Activated T-helper 2 cell treated with anti-CD3 and anti-CD28 coated beads, Interferon-gamma antibody, Interleukin-2, Interleukin-4, amounts not matched to agents 10 μg/mL and 5 μg/mL and 100 μg/mL, durations not matched to agents 14 hours and 24 hours and 36 hours (primary cell): ENCODE data around the gene KRT37. TPM values are rescaled to one million over a fixed set of nuclear protein-coding genes. Genes with fewer than 3 reads are reported as not detected.
"Not testable (repeated sequence)": the region's sequence is repeated elsewhere in the genome, so short reads cannot be mapped to it uniquely, and the experiment has no call there.

Experiments
- DNase-seq: peaks from one replicate; pipeline ENCODE4 v3.0.0; 2021; ENCODE audit warnings: low spot score
- H3K27ac Mint-ChIP-seq: one replicate; pipeline ENCODE4 v1.8.0; 2021; ENCODE audit warnings: mixed read lengths
- H3K27me3 Mint-ChIP-seq: one replicate; pipeline ENCODE4 v1.8.0; 2021; ENCODE audit warnings: low read depth, mixed read lengths
- H3K36me3 Mint-ChIP-seq: one replicate; pipeline ENCODE4 v1.8.0; 2021; ENCODE audit warnings: low read depth, mixed read lengths
- H3K4me1 Mint-ChIP-seq: one replicate; pipeline ENCODE4 v1.8.0; 2021; ENCODE audit warnings: low read depth, mixed read lengths
- H3K4me3 Mint-ChIP-seq: one replicate; pipeline ENCODE4 v1.8.0; 2021; ENCODE audit warnings: low read depth, mild to moderate bottlenecking, moderate library complexity, mixed read lengths
- H3K9me3 Mint-ChIP-seq: one replicate; pipeline ENCODE4 v1.8.0; 2021; ENCODE audit warnings: mixed read lengths
- intact Hi-C: fragments of 100-400 bp; cut with micrococcal nuclease; formaldehyde crosslinking; loops from one replicate; pipeline ENCODE4 v1.15.1; 2023
- total RNA-seq: library from RNA; stranded (reverse); gene quantifications from 2 replicates; pipeline ENCODE4 v1.2.3, GENCODE V29; 2022

KRT37 gene
- total RNA-seq, 1 donor from 2014 or later = not detected

DNA sequence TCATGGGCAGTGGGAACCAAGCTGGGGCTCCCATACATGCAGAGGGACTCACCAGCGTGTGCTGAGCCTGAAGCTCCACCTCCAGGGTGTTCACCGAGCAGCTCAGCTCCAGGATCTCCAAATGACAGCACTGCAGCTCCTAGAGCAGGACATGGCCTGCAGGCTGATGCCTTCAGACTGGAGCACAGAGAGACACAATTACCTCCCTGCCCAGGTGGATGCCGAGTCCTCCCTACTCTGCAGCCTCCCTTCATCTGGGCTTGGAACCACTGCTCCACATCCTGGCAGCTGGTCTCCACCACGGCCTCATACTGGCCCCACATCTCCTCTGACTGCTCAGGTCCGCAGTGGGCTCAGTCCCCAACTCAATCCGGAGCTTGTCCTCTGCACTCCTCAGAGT is 24.6 kb upstream of the KRT37 start:
- Mint-ChIP-seq H3K27me3 (peaks cover 13% of the 10 kb centered on the region), H3K36me3 (no peaks in the 10 kb centered on the region), H3K4me1 (no peaks in the 10 kb centered on the region), H3K4me3 (no peak overlapping the region), H3K9me3 (no peaks in the 10 kb centered on the region), H3K27ac (no peak overlapping the region)
- intact Hi-C loops = no loop called here
- DNase-seq = no peak

DNA sequence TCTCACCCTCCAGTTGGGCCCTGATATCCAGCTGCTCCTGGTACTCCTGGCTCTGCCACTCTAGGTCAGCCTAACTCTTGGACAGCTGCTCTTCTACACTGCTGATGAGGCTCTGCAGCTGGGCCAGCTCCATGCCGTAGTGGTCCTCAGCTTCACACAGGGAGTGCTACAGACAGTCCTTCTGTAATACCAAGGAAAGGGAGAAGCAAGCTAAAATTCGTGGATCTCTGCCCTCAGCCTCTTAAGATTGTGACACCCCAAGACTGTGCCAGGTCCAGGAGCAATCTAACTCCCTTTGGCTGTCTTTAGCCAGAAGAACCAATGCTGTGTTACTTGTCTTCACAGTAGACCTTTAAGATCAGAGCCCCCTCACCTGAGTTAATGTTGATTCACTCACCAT is 24.1 kb upstream of the KRT37 start:
- Mint-ChIP-seq H3K27ac (no peak overlapping the region), H3K4me3 (no peak overlapping the region), H3K4me1 (no peaks in the 10 kb centered on the region), H3K27me3 (peaks cover 13% of the 10 kb centered on the region), H3K9me3 (no peaks in the 10 kb centered on the region), H3K36me3 (no peaks in the 10 kb centered on the region)
- no peak for DNase-seq
- intact Hi-C loops = no loop called here

DNA sequence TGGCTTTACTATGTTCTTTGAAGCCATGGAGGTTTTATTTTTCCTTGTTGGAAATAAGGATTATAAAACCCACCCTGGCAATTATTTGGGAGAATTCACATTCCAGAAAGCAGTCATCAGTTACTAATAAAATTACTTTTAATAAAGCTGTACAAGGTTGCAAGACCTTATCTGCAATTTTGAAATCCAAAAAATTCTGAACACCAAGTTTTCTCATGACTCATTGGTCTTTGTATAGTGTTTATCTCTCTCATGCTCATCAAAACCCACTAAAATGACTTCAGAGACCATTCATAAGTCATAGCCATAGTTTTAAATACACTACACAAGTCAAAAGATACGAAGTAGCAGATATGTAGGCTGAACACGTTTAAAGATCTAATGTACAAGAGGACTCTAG is 22.4 kb upstream of the KRT37 start:
- no peak overlapping the region for H3K4me3 Mint-ChIP-seq
- peaks cover 10% of the 10 kb centered on the region for H3K27me3 Mint-ChIP-seq
- intact Hi-C loops = no loop called here
- no peaks in the 10 kb centered on the region for H3K36me3 Mint-ChIP-seq
- H3K9me3 Mint-ChIP-seq = no peaks in the 10 kb centered on the region
- DNase-seq = no peak
- no peaks in the 10 kb centered on the region for H3K4me1 Mint-ChIP-seq
- H3K27ac Mint-ChIP-seq = no peak overlapping the region

DNA sequence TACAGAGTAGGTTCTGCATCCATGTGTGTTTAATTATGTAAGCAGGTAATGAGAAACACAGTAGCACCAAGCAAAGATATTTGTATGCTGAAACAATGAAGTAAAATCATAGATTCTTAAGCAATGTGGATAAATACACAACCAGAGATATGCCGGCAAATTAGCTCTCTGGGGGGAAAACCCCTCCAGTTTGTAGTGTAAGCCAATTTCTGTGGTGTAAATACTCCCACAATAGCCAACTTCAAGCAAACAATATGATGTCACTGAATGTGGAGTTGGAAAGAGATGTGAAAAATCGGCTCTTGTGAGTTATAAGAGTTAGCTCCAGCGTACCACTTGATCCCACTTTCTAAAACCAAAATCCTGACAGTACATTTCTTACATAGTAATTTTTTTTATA is 20.3 kb upstream of the KRT37 start:
- Mint-ChIP-seq H3K27me3 (peaks cover 8% of the 10 kb centered on the region), H3K36me3 (no peaks in the 10 kb centered on the region), H3K27ac (no peak overlapping the region), H3K4me3 (no peak overlapping the region), H3K4me1 (no peaks in the 10 kb centered on the region), H3K9me3 (no peaks in the 10 kb centered on the region)
- no peak for DNase-seq
- intact Hi-C loops = no loop called here

DNA sequence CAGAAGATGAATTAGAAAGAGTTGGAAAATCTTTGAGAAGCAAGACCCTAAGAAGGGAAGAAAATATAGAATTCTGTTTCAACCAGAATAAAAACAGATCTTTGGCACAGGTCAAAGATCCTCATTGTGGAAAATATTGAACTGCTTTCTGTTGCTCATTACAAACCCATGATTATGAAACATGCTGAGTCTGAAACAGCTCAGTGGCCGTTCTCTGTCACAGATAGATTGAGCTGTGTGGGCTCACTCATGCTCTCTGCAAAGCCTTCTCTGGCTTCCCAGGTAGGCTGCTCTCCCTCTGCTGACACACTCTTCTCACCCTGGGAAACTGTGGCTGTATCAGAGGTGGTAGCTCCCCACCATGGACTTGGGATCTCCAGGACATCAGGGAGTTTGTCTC is 19.8 kb upstream of the KRT37 start:
- H3K27ac Mint-ChIP-seq = no peak overlapping the region
- H3K36me3 Mint-ChIP-seq = no peaks in the 10 kb centered on the region
- no peaks in the 10 kb centered on the region for H3K9me3 Mint-ChIP-seq
- intact Hi-C loops = no loop called here
- H3K4me1 Mint-ChIP-seq = no peaks in the 10 kb centered on the region
- H3K4me3 Mint-ChIP-seq = no peak overlapping the region
- no peak for DNase-seq
- H3K27me3 Mint-ChIP-seq = peaks cover 9% of the 10 kb centered on the region

DNA sequence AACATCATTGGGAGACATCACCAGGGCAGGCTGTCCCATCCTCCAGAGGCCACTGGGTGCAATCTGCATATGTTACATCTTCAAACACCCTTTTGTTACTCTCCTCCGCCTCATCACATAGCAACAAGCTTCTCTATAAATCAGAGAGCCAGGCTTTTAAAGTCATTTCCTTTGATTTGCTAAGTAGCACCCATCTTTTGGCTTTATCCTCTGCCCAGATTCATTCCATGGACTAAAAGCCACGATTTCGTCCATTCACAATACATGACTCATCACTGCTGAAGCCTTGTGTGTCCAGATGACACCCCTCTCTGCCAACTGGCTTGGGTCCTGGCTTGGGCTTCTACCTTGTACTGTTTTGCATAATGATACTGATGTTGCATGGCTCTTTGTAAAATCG is 18.4 kb upstream of the KRT37 start:
- DNase-seq = no peak
- H3K9me3 Mint-ChIP-seq = no peaks in the 10 kb centered on the region
- peaks cover 6% of the 10 kb centered on the region for H3K27me3 Mint-ChIP-seq
- intact Hi-C loops = no loop called here
- no peaks in the 10 kb centered on the region for H3K4me1 Mint-ChIP-seq
- H3K36me3 Mint-ChIP-seq = no peaks in the 10 kb centered on the region
- H3K27ac Mint-ChIP-seq = no peak overlapping the region
- no peak overlapping the region for H3K4me3 Mint-ChIP-seq

DNA sequence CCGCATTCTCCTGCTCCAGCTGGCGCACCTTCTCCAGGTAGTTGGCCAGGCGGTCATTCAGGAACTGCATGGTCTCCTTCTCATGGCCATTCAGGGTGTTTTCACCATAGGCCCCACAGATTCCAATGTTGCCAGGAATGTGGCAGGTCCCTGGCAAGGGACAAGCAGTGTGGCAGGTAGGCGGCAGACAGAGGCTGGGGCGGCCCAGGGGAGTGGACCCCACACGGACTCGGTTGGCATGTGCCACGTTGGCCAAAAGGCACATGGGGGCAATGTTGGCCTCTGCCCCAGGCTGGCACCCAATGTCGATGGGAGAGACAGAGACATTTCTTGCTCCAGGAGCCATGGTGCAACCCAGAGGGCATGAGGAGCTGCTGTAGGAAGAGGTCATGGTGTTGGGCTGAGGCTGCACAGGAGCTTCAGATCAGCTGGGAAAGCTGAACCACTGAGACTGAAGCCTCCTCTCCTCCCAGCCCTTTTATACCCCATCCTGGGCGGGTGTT is 16.2 kb upstream of the KRT37 start, which contains the start of gene KRT38:
Gene KRT38 (minus strand): TSS at position 453 of the 503 bp plus-strand sequence. CDS start 62 bp downstream, at position 391.
- DNase-seq = no peak
- intact Hi-C loops = no loop called here
- no peaks in the 10 kb centered on the region for H3K4me1 Mint-ChIP-seq
- no peak within 1 kb of the TSS for H3K27ac Mint-ChIP-seq
- peaks cover 10% of the 10 kb centered on the region for H3K27me3 Mint-ChIP-seq
- no peaks in the 10 kb centered on the region for H3K9me3 Mint-ChIP-seq
- no peaks in the 10 kb centered on the region for H3K36me3 Mint-ChIP-seq
- H3K4me3 Mint-ChIP-seq = no peak within 1 kb of the TSS

DNA sequence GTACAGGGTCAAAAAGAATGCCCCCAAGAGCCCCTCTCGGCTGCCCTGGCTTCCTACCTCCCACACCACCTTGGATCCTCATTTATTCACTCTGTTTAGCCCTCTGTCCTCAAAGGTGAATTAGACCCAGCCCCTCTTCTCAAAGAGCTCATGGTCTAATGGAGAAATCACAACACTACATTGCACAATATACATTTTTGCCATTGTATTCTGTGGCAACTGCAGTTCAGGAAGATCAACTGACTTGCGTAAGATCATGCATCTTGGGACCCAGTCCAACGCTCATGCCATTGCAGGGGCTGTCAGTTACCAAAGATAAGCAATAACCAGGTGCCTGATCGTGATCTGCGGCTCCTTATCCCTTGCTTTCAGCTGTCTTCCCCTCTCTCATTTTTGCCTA is 15.0 kb upstream of the KRT37 start:
- no peak for DNase-seq
- Mint-ChIP-seq H3K4me1 (no peaks in the 10 kb centered on the region), H3K9me3 (no peaks in the 10 kb centered on the region), H3K27ac (no peak overlapping the region), H3K27me3 (peaks cover 10% of the 10 kb centered on the region), H3K36me3 (no peaks in the 10 kb centered on the region), H3K4me3 (no peak overlapping the region)
- intact Hi-C loops = no loop called here

DNA sequence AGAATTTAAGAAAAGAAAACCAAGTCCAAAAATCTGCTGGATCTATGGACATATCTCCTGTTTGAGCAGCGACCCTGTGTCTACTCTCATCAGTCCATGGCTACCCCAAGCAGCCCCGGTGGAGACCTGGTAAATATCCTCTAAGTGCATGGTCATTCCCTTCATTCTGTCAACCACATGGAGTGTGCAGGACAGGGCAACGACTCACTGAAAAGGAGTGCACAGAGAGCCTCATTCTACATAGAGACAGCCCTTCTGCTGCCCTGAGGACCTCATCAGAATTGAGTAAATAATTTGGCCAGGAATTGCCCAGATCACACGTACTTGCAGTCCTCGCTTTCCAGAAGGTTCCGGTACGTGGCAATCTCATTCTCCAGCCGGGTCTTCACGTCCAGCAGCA is 13.4 kb upstream of the KRT37 start:
- Mint-ChIP-seq H3K9me3 (no peaks in the 10 kb centered on the region), H3K36me3 (no peaks in the 10 kb centered on the region), H3K4me1 (no peaks in the 10 kb centered on the region), H3K27me3 (peaks cover 10% of the 10 kb centered on the region), H3K4me3 (no peak overlapping the region), H3K27ac (no peak overlapping the region)
- DNase-seq = no peak
- intact Hi-C loops = no loop called here

DNA sequence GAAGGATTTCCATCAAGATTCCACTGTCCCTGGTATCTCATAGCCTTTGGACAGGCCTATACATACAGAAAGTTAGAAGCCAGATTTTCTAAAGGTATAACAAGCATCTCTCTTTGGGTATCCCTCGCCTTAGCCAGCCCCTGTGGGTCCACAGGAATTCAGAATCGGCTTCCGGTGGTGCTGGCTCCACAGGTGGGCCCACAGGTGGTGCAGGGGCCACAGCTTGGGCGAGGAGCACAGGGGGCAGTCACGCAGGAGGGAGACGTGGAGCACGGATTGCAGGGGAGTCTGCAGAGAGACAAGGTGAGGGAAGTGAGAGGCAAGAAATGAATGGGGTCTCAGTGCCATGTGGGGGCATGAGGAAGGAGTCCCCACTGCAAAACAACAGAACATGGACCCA is 12.9 kb upstream of the KRT37 start:
- Mint-ChIP-seq H3K4me1 (no peaks in the 10 kb centered on the region), H3K27me3 (peaks cover 10% of the 10 kb centered on the region), H3K36me3 (no peaks in the 10 kb centered on the region), H3K9me3 (no peaks in the 10 kb centered on the region), H3K27ac (no peak overlapping the region), H3K4me3 (no peak overlapping the region)
- intact Hi-C loops = no loop called here
- DNase-seq = no peak

DNA sequence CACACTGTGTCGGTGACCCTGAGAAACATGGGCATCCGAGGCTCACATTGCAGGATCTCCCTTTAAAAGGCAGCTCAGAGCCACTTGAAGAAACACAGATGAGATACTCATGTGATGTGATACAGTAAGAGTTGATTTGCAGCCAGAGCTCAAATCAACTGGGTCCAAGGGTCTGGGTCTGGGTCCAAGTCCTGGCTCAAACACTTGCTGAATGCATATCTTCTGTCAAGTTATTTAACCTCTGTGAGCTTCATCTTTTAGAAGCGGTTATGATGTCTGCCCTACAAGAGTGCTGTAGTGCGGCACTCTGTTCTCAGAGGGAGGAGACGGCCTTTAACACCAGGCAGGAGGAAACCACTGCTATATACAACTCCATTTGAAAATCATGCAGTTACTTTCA is 10.0 kb upstream of the KRT37 start:
- no peak overlapping the region for H3K4me3 Mint-ChIP-seq
- H3K36me3 Mint-ChIP-seq = no peaks in the 10 kb centered on the region
- no peak for DNase-seq
- intact Hi-C loops = no loop called here
- peaks cover 8% of the 10 kb centered on the region for H3K27me3 Mint-ChIP-seq
- H3K4me1 Mint-ChIP-seq = no peaks in the 10 kb centered on the region
- H3K9me3 Mint-ChIP-seq = no peaks in the 10 kb centered on the region
- H3K27ac Mint-ChIP-seq = no peak overlapping the region

DNA sequence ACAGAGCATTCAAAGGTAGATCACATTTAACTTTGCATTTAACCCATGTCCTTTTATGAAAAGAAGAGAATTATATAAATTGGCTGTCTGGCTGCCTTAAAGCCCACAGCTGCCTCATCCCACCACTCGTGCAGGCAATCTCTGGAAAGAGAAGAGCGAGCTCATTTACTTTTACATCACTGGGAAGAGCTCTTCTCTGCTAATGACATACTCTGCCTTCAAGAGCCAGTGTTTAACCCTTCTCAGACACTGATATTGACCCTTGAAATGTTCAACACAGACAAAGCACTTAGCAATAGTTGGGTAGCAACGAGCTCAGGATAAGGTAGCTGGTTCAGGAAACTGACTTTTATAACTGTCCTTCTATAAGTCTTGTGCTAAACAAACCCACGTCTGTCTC is 9.6 kb upstream of the KRT37 start:
- Mint-ChIP-seq H3K27me3 (peaks cover 8% of the 10 kb centered on the region), H3K36me3 (no peaks in the 10 kb centered on the region), H3K4me1 (no peaks in the 10 kb centered on the region), H3K9me3 (no peaks in the 10 kb centered on the region), H3K27ac (no peak overlapping the region), H3K4me3 (no peak overlapping the region)
- intact Hi-C loops = no loop called here
- DNase-seq = no peak

DNA sequence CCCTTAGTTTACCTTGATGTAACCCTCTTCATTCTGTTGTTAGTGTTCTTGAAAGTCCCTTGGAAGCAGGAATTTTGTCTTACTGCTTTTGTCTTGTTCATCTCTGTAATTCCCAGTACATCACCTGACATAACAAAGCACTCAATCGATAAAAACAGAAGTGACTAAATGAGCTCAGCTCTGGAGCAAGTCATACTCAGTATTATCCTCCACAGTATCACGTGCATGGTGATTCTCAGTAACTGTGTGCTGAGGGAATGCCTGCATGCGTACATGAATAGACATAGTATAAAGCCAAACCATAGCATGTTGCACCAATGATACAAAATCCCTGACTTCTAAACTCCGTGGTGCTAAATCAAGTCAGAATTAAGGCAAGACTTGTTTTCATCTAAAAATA is 9.2 kb upstream of the KRT37 start:
- Mint-ChIP-seq H3K27me3 (peaks cover 8% of the 10 kb centered on the region), H3K4me1 (no peaks in the 10 kb centered on the region), H3K27ac (no peak overlapping the region), H3K4me3 (no peak overlapping the region), H3K36me3 (no peaks in the 10 kb centered on the region), H3K9me3 (no peaks in the 10 kb centered on the region)
- intact Hi-C loops = no loop called here
- DNase-seq = no peak

DNA sequence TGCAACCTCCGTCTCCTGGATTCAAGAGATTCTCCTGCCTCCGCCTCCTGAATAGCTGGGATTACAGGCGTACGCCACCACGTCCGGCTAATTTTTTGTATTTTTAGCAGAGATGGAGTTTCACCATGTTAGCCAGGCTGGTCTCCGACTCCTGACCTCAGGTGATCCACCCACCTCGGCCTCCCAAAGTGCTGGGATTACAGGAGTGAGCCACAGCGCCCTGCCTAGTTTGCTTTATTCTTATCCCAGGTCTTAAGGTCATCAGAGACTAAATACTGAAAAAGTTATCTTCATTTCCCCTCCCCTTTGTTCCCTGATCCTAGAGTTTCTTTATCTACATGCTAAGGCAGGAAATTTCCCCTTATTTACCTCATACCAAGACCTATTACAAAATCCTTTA is 6.0 kb upstream of the KRT37 start:
- H3K36me3 Mint-ChIP-seq, intact Hi-C loops: not testable (repeated sequence)

More for the DNA sequence above, 6.0 kb upstream of the KRT37 start:
- H3K4me1 Mint-ChIP-seq, DNase-seq, H3K27me3 Mint-ChIP-seq, H3K9me3 Mint-ChIP-seq, H3K4me3 Mint-ChIP-seq, H3K27ac Mint-ChIP-seq: not testable (repeated sequence)
